Stomach (tissue), 9 donors: ENCODE results near the gene OBSCN. TPM values are rescaled to one million over a fixed set of nuclear protein-coding genes. Genes with fewer than 3 reads are reported as not detected.

Experiments used
- DNase-seq, 2 donors: peaks; one replicate each; pipeline versions ENCODE4 v3.0.0 to v3.0.0-alpha.2; 2013 to 2019
- H3K27ac ChIP-seq, 5 donors: fragments of 200-600 bp in 4 of 5; sonication (generic) in 4 of 5; one replicate each; pipeline ENCODE4 v1.5.1; 2013 to 2019; ENCODE audit warnings: mild to moderate bottlenecking in 1 of 5, moderate library complexity in 1 of 5
- H3K27me3 ChIP-seq, 3 donors: fragments of 200-600 bp; sonication (generic); one replicate each; pipeline ENCODE4 v1.5.1; 2017 to 2019; ENCODE audit warnings: mixed run types in 1 of 3
- H3K36me3 ChIP-seq, 4 donors: fragments of 200-600 bp; sonication (generic); 1 replicate in 3 of 4; 2 replicates in 1 of 4; pipeline ENCODE4 v1.5.1; 2016 to 2019
- H3K4me1 ChIP-seq, 4 donors: fragments of 200-600 bp; sonication (generic); one replicate each; pipeline ENCODE4 v1.5.1; 2016 to 2019
- H3K4me3 ChIP-seq, 4 donors: fragments of 200-600 bp; sonication (generic) in 3 of 4; one replicate each; pipeline ENCODE4 v1.5.1; 2016 to 2019; ENCODE audit warnings: mild to moderate bottlenecking in 1 of 4
- H3K9me3 ChIP-seq, 4 donors: fragments of 200-600 bp; sonication (generic); one replicate each; pipeline ENCODE4 v1.5.1; 2016 to 2019
- CTCF ChIP-seq, 7 experiments: fragments of 450-650 bp in 4 of 7; fragments of 200-600 bp in 3 of 7; sonication (generic) in 3 of 7; IDR thresholded peaks; one replicate each; pipeline ENCODE4 v1.5.1; 2016 to 2019; ENCODE audit warnings: antibody characterized with exemption in 7 of 7, control low read depth in 2 of 7, mild to moderate bottlenecking in 1 of 7
- EP300 ChIP-seq: sonication (generic); formaldehyde crosslinking; IDR thresholded peaks from one replicate; pipeline ENCODE4 v1.6.1; 2017; ENCODE audit warnings: antibody characterized with exemption
- POLR2A ChIP-seq, 4 donors: fragments of 450-650 bp; IDR thresholded peaks; one replicate each; pipeline ENCODE4 v1.6.1; 2016; ENCODE audit warnings: antibody characterized with exemption in 4 of 4, control low read depth in 2 of 4, mild to moderate bottlenecking in 1 of 4, moderate library complexity in 1 of 4
- POLR2AphosphoS5 ChIP-seq, 3 donors: sonication (generic); formaldehyde crosslinking; IDR thresholded peaks; one replicate each; pipeline ENCODE4 v1.6.1; 2016; ENCODE audit warnings: antibody characterized with exemption in 3 of 3
- WGBS, 5 donors: extraction: QIAGEN DNeasy Blood & Tissue Kit in 3 of 5; methylation state at CpG; one replicate each; pipeline versions ENCODE4 v1.1.5 to v1.1.7; 2013 to 2018; 5-methylcytosine and 5-hydroxymethylcytosine counted together
- intact Hi-C: fragments of 100-400 bp; cut with DNase I; formaldehyde crosslinking; loops from one replicate; pipeline ENCODE4 v1.15.1; 2023; ENCODE audit warnings: low total_unique reads
- polyA plus RNA-seq, 3 donors: library from polyadenylated mRNA; stranded (reverse); fragments of 200-250 nt; gene quantifications; one replicate each; pipeline ENCODE4 v1.2.3, GENCODE V29; 2013
- total RNA-seq, 5 donors: library from RNA; depleted of rRNA; stranded (reverse); fragments of >200 nt; gene quantifications; one replicate each; pipeline versions ENCODE4 v1.1.0 to v1.2.3, GENCODE V29; 2014 to 2016
- donor health status: healthy with polysubstance abuse.
- donor health status: Bipolar disorder and iron deficiency.
- donor health status: healthy.

Gene OBSCN
- total and polyA plus RNA-seq, 8 donors = 7.2 to 111 (median 24.7) TPM

DNA sequence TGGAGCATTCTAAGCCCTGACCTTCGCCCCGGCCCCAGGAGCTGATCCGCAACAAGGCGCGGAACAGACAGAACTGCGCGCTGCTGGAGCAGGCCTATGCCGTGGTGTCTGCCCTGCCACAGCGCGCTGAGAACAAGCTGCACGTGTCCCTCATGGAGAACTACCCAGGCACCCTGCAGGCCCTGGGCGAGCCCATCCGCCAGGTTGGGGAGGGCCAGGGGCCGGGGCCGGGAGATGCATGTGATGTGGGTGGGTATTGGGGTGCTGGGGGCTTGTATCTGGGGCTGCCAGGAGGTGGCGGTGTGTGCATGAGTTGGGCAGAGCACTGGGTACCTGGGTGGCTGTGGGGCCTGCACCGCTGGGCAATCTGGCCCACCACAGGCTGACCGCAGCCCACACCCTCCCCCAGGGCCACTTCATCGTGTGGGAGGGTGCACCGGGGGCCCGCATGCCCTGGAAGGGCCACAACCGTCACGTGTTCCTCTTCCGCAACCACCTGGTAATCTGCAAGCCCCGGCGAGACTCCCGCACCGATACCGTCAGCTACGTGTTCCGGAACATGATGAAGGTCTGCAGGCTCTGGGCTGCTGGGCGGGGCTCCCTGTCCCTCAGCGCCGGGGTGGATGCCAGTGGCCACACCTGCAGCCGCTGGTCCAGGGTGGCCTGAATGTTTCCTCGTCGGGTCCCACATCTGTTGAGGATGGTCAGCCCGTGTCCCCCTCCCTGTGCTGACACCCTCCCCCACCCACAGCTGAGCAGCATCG is 133.0 kb downstream of the OBSCN start:
- no peak for DNase-seq
- no peaks in the 10 kb centered on the region for H3K27me3 ChIP-seq
- peaks cover 0 to 43% (median 16%) of the 10 kb centered on the region in 4 donors for H3K36me3 ChIP-seq
- 85 to 89% (median 87%) methylated on average over 21 to 39 of the region's 39 CpGs for WGBS, 5 donors
- no peak for TF ChIP-seq CTCF (IDR thresholded peaks at IDR 0.05)
- TF ChIP-seq POLR2AphosphoS5 (IDR thresholded peaks at IDR 0.05) = no peak
- no peak for TF ChIP-seq POLR2A (IDR thresholded peaks at IDR 0.05)
- TF ChIP-seq EP300 = no peak
- no peaks in the 10 kb centered on the region for H3K4me1 ChIP-seq
- H3K9me3 ChIP-seq = peaks cover 0 to 5% (median 0%) of the 10 kb centered on the region in 4 donors
- no peak overlapping the region for H3K4me3 ChIP-seq
- intact Hi-C loops = no loop called here
- no peak overlapping the region for H3K27ac ChIP-seq

DNA sequence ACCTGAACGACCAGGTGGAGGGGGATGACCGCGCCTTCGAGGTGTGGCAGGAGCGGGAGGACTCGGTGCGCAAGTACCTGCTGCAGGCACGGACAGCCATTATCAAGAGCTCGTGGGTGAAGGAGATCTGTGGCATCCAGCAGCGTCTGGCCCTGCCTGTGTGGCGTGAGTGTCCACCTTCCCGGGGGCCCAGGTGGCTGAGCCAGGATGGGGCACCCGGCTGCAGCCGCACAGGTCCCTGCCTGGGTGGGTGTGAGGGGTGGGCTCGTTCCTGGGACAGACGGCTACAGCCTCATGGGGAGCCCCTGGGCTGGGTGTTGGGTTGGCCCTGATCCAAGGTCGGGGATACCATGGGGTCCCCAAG is 133.6 kb downstream of the OBSCN start:
- no peak for DNase-seq
- 79 to 92% (median 87%) methylated on average over 13 to 17 of the region's 17 CpGs for WGBS, 5 donors
- H3K4me1 ChIP-seq = no peaks in the 10 kb centered on the region
- H3K27ac ChIP-seq = no peak overlapping the region
- intact Hi-C loops = no loop called here
- no peaks in the 10 kb centered on the region for H3K27me3 ChIP-seq
- H3K4me3 ChIP-seq = no peak overlapping the region
- TF ChIP-seq EP300 (no peak), POLR2AphosphoS5 (IDR thresholded peaks at IDR 0.05) (no peak), CTCF (IDR thresholded peaks at IDR 0.05) (no peak), POLR2A (IDR thresholded peaks at IDR 0.05) (no peak)
- H3K36me3 ChIP-seq = peaks cover 0 to 43% (median 16%) of the 10 kb centered on the region in 4 donors
- peaks cover 0 to 5% (median 0%) of the 10 kb centered on the region in 4 donors for H3K9me3 ChIP-seq

DNA sequence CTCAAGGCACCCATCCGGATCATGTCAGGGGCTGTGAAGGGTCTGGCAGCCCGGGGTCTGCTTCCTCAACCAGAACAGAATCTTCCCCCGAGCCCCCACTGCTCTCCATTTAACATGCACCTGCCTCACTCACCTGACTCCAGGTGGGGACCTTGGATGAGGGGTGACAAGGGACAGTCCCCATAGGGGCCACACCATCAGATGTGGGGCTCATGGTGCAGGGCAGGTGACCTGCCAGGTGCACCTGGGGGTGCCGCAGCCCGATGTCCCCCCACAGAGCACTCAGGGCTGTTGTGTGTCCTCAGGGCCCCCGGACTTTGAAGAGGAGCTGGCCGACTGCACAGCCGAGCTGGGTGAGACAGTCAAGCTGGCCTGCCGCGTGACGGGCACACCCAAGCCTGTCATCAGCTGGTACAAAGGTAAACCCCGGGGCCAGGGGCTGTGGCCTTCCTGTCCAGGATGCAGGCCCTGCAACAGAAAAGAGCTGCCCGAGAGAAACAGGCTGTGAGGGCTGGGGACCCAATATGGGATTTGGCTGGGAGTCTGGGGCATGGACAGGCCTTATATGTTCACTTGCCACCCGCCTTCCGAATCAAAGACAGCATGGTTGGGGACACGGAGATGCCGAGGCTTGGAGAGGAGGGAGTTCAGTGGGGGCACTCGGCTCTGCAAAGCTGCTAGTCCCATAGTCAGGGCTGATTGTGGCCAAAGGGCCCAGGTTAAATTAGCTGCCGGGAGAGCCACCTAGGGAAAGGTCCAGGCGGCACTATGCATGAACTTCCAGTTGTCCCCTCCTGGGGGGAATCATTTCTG is 134.2 kb downstream of the OBSCN start:
- H3K27ac ChIP-seq = no peak overlapping the region
- no peak overlapping the region for H3K4me3 ChIP-seq
- 89 to 96% (median 93%) methylated on average over 8 to 20 of the region's 20 CpGs for WGBS, 5 donors
- no peaks in the 10 kb centered on the region for H3K27me3 ChIP-seq
- TF ChIP-seq POLR2AphosphoS5 (IDR thresholded peaks at IDR 0.05) = no peak
- no peak for TF ChIP-seq CTCF (IDR thresholded peaks at IDR 0.05)
- no peak for TF ChIP-seq POLR2A (IDR thresholded peaks at IDR 0.05)
- TF ChIP-seq EP300 = no peak
- no peak for DNase-seq
- intact Hi-C loops = no loop called here
- H3K4me1 ChIP-seq = no peaks in the 10 kb centered on the region
- H3K36me3 ChIP-seq = peaks cover 0 to 37% (median 14%) of the 10 kb centered on the region in 4 donors
- H3K9me3 ChIP-seq = peaks cover 0 to 5% (median 0%) of the 10 kb centered on the region in 4 donors

DNA sequence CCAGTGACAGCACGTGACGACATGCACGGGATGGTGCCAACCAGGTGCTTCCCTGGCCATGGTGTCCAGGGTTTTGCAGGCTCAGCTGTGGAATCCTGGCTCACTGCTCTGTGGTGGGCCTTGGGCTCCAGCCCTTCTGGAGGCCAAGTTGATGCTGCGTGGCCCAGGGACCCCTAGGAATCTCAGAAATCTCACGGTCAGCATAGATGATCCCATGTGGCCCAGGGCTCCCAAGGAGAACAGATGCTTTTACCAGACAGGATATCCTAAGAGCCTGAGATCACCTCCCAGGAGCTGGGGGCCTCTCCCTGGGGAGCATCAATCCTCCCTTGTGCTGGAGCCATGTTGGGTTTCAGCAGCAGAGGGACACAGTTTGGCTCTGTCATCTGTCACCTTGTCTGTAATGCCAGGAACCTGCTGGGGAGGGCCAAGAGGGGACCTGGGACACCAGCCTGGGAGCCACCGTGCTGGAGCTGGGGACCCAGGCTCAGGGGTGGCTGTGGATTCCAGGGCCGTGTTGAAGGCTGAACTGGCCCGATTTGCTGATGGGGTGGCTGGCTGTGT is 134.9 kb downstream of the OBSCN start:
- Histone ChIP-seq H3K9me3 (peaks cover 0 to 5% (median 0%) of the 10 kb centered on the region in 4 donors), H3K27ac (no peak overlapping the region), H3K27me3 (no peaks in the 10 kb centered on the region), H3K4me3 (no peak overlapping the region), H3K36me3 (peaks cover 0 to 33% (median 12%) of the 10 kb centered on the region in 4 donors), H3K4me1 (no peaks in the 10 kb centered on the region)
- 86 to 97% (median 93%) methylated on average over 7 to 8 of the region's 8 CpGs for WGBS, 5 donors
- TF ChIP-seq EP300 (no peak), CTCF (IDR thresholded peaks at IDR 0.05) (no peak), POLR2A (IDR thresholded peaks at IDR 0.05) (no peak), POLR2AphosphoS5 (IDR thresholded peaks at IDR 0.05) (no peak)
- intact Hi-C loops = no loop called here
- DNase-seq = no peak
